Neutrophil (primary cell): ENCODE data around the gene AP3S2.
A peak's percentile ranks its signal among the peaks of the same experiment; 100 is the strongest.

Experiments
- H3K27ac ChIP-seq: fragments of 200-600 bp; sonication (generic); 2 replicates; pipeline ENCODE4 v1.5.1; 2016; ENCODE audit warnings: mild to moderate bottlenecking, moderate library complexity
- H3K27me3 ChIP-seq: fragments of 200-600 bp; sonication (generic); 2 replicates; pipeline ENCODE4 v1.6.0; 2016; ENCODE audit warnings: mild to moderate bottlenecking
- H3K36me3 ChIP-seq: fragments of 200-600 bp; sonication (generic); 2 replicates; pipeline ENCODE4 v1.5.1; 2017
- H3K4me1 ChIP-seq, 2 experiments: fragments of 200-600 bp in 1 of 2; sonication (generic) in 1 of 2; 1 replicate in 1 of 2; 2 replicates in 1 of 2; pipeline versions ENCODE4 v1.5.1 to v1.6.1; 2013 to 2016; ENCODE audit warnings: low read depth in 1 of 2, low read length in 1 of 2, mild to moderate bottlenecking in 1 of 2, moderate library complexity in 1 of 2; ENCODE audit not compliant: control insufficient read depth in 1 of 2, insufficient read depth in 1 of 2
- H3K4me3 ChIP-seq, 2 experiments: fragments of 200-600 bp in 1 of 2; sonication (generic) in 1 of 2; 1 replicate in 1 of 2; 2 replicates in 1 of 2; pipeline ENCODE4 v1.5.1; 2013 to 2016; ENCODE audit warnings: low read depth in 1 of 2, low read length in 1 of 2, mild to moderate bottlenecking in 1 of 2, moderate library complexity in 1 of 2
- H3K9me3 ChIP-seq: fragments of 200-600 bp; sonication (generic); 2 replicates; pipeline ENCODE4 v1.5.1; 2016
- TF ChIP-seq, protein P1 (sequence below): fragments of 200-600 bp; sonication (generic); IDR thresholded peaks from 2 replicates; pipeline ENCODE4 v1.5.1; 2016; ENCODE audit warnings: antibody characterized with exemption

AP3S2 gene

DNA sequence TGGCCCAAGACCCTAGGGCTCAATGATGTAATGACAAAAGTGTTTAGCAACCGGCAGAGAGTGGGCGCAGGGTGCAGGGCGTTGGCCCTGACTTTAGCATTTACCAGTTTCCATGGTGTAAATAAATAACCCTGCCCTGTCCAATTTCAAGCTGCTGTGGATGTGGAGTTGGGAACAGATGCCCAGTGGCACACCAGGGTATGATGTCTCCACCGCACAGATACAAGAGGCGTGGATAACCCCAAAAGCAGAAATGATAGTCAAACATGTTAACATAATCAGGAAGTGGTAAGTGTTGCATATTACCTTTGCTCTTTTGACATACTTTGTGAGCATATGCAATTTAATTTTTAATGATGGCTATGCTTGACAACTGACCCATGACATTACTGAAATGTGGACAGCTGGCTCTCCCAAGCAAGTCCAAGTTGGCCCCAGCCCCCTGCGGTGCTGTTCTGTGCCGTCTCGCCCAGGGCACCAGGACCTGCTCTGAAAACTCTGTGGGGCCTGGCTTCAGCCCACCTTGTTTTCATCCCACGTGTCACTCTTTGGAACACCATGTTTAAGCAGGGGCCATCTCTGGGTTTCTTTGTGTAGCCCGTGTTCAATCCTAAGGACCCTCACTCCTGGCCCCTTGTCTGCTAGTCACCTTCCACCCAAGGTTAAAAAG is 68.4 kb downstream of the AP3S2 start:
- Histone ChIP-seq H3K27me3 (no peaks in the 10 kb centered on the region), H3K4me1 (peaks cover 96% of the 10 kb centered on the region in 2 experiments), H3K4me3 (peak overlapping the region; percentile 53 to 62), H3K9me3 (no peaks in the 10 kb centered on the region), H3K27ac (peak overlapping the region; percentile 99), H3K36me3 (peaks cover 6% of the 10 kb centered on the region)
- TF ChIP-seq, protein P1, sequence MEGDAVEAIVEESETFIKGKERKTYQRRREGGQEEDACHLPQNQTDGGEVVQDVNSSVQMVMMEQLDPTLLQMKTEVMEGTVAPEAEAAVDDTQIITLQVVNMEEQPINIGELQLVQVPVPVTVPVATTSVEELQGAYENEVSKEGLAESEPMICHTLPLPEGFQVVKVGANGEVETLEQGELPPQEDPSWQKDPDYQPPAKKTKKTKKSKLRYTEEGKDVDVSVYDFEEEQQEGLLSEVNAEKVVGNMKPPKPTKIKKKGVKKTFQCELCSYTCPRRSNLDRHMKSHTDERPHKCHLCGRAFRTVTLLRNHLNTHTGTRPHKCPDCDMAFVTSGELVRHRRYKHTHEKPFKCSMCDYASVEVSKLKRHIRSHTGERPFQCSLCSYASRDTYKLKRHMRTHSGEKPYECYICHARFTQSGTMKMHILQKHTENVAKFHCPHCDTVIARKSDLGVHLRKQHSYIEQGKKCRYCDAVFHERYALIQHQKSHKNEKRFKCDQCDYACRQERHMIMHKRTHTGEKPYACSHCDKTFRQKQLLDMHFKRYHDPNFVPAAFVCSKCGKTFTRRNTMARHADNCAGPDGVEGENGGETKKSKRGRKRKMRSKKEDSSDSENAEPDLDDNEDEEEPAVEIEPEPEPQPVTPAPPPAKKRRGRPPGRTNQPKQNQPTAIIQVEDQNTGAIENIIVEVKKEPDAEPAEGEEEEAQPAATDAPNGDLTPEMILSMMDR: peak; percentile 66

DNA sequence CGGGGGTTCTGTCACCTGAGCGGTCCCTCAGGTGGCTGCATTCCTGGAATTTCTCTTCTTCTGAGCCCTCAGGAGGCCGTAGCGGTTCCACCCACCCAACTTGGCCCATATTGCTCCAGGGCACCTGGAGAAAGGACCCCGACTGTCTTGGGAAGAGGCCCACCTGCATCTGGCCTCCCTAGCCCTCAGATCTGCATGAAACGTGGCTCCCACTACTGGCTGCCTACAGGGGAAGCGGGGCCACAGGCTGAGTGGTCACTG is 69.3 kb downstream of the AP3S2 start:
- peak overlapping the region; percentile 53 to 62 for H3K4me3 ChIP-seq
- H3K36me3 ChIP-seq: no peaks in the 10 kb centered on the region
- H3K4me1 ChIP-seq: peaks cover 99 to 100% of the 10 kb centered on the region in 2 experiments
- TF ChIP-seq, protein P1: no peak
- peak overlapping the region; percentile 99 for H3K27ac ChIP-seq
- no peaks in the 10 kb centered on the region for H3K9me3 ChIP-seq
- no peaks in the 10 kb centered on the region for H3K27me3 ChIP-seq

DNA sequence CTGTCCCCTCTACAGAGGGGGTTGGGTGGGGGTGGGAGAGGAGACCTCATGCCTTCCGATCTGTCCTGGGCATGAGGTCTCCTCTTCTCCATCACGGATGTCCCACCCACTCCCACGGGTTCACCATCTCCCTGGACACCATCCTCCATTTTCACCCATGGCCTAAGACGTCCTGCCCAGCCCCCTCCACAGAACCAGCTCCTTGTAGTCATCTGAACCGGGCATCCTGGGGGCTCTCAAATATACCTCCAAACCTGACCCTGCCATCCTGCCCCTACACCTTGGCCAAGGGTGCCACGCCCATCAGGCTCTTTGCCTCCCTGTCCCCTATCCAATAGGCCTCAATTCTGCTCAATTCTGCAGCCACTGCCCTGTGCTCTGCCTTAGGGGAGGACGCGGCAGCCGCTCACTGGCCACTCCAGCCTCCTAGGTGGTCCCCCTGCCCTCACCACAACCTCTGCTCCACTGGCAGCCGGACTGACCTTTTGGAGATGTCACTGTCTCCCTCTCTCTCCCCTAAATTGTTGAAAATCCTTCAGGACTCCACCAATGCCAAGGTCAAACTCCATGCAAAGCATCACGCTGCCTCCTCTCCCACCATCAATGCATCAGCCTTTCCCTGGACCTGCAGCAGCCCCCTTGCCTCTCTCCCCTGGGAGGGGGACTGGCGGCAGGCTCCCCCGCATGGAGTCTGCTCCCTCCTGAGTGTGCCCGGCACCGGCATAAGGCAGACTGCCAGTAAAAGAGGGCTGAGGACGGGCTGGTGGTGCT is 69.8 kb downstream of the AP3S2 start:
- Histone ChIP-seq H3K27ac (peak overlapping the region; percentile 99), H3K9me3 (no peaks in the 10 kb centered on the region), H3K36me3 (no peaks in the 10 kb centered on the region), H3K27me3 (no peaks in the 10 kb centered on the region), H3K4me1 (peaks cover 98 to 99% of the 10 kb centered on the region in 2 experiments), H3K4me3 (peak overlapping the region; percentile 53 to 62)
- TF ChIP-seq, protein P1: no peak

DNA sequence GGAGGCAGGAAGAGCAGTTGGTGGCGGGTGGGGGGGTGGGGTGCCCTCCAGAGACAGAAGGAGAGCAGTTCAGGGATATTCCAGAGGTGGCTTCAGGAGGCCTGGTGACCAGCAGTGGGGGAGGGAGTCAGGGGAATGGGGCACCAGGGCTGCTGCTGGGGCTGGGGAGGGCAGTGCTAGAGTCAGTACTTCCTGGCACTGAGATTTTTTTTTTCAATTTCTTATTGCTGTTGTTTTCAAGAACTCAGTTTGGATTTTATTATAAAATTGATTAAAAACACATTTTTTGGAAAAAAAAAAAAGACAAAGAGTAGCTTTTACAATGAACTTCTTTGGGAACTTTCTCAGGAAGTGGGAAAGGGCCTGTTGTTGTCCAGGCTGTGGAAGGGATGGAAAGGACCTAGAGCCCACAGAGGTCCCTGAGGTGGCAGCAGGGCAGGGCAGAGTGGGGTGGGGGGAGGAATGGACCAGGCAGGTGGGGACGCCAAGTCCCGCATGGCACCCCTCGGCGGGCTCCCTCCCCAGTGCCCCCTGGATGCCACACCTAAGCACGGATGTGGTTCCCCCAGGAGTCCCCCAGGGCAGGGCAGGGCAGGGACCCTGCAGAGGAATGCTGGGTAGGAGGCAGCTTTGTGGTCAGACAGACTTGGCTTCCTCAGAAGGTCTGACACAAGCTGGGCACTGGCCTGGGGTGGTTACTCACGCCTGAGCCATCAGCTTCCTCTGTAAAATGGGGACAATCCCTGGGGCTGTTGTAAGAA is 70.7 kb downstream of the AP3S2 start:
- Histone ChIP-seq H3K27me3 (no peaks in the 10 kb centered on the region), H3K9me3 (no peaks in the 10 kb centered on the region), H3K36me3 (no peaks in the 10 kb centered on the region), H3K4me3 (peak overlapping the region; percentile 19 to 62), H3K4me1 (peaks cover 91 to 98% of the 10 kb centered on the region in 2 experiments), H3K27ac (peak overlapping the region; percentile 99)
- TF ChIP-seq, protein P1: peak; percentile 18

DNA sequence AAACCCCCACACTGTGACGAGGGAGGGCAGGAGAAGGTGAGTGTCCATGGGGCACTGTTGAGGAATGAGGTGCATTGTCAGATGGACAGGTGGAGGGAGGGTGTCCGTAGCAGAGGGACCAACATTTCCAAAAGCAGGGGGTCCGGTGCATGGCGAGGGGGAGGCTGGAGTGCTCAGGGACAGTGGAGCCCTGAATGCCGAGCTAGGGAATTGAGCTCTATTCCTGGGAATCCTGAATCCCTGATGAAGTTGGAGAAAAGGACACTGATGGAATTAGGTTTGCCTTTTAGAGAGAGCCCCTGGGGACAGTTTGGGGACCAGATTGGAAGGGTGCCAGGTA is 71.2 kb downstream of the AP3S2 start:
- Histone ChIP-seq H3K27me3 (no peaks in the 10 kb centered on the region), H3K4me3 (peak overlapping the region; percentile 54 to 62), H3K36me3 (no peaks in the 10 kb centered on the region), H3K27ac (peak overlapping the region; percentile 99), H3K4me1 (peaks cover 88 to 92% of the 10 kb centered on the region in 2 experiments), H3K9me3 (no peaks in the 10 kb centered on the region)
- TF ChIP-seq, protein P1: no peak
